ENCODE measurements around the gene UIMC1. TPM values are rescaled to one million over a fixed set of nuclear protein-coding genes. Genes with fewer than 3 reads are reported as not detected.

Gene UIMC1
- total RNA-seq, 1 donor from 2014 or later, result 34.2 TPM

- Mint-ChIP-seq H3K36me3 (ENCODE audit: low read depth) (no peaks in the 10 kb centered on the region), H3K4me1 (ENCODE audit: low read depth) (no peaks in the 10 kb centered on the region), H3K9me3 (ENCODE audit: low read depth) (no peaks in the 10 kb centered on the region), H3K27me3 (ENCODE audit: low read depth) (peaks cover 17% of the 10 kb centered on the region), H3K27ac (ENCODE audit: unreplicated experiment) (no peak overlapping the region), H3K4me3 (ENCODE audit: unreplicated experiment) (no peak overlapping the region)
- DNase-seq (ENCODE audit: low spot score), result no peak
- TF ChIP-seq CTCF (IDR thresholded peaks at IDR 0.05), result no peak
Observed at GRCh38 chr5:176894298-176894697, 112.3 kb downstream of the UIMC1 start.

- no peak for DNase-seq (ENCODE audit: low spot score)
- Mint-ChIP-seq H3K4me1 (ENCODE audit: low read depth) (no peaks in the 10 kb centered on the region), H3K4me3 (ENCODE audit: unreplicated experiment) (no peak overlapping the region), H3K27me3 (ENCODE audit: low read depth) (peaks cover 17% of the 10 kb centered on the region), H3K27ac (ENCODE audit: unreplicated experiment) (no peak overlapping the region), H3K36me3 (ENCODE audit: low read depth) (no peaks in the 10 kb centered on the region), H3K9me3 (ENCODE audit: low read depth) (no peaks in the 10 kb centered on the region)
- TF ChIP-seq CTCF (IDR thresholded peaks at IDR 0.05), result no peak
Observed at GRCh38 chr5:176892663-176893062, 113.9 kb downstream of the UIMC1 start.

GRCh38 chr5:176891331-176891958 lies 115.1 kb downstream of the UIMC1 start:
- Mint-ChIP-seq H3K27ac (ENCODE audit: unreplicated experiment) (no peak overlapping the region), H3K9me3 (ENCODE audit: low read depth) (no peaks in the 10 kb centered on the region), H3K27me3 (ENCODE audit: low read depth) (peaks cover 18% of the 10 kb centered on the region), H3K4me1 (ENCODE audit: low read depth) (no peaks in the 10 kb centered on the region), H3K4me3 (ENCODE audit: unreplicated experiment) (no peak overlapping the region), H3K36me3 (ENCODE audit: low read depth) (no peaks in the 10 kb centered on the region)
- TF ChIP-seq CTCF (IDR thresholded peaks at IDR 0.05), result no peak
- no peak for DNase-seq (ENCODE audit: low spot score)

GRCh38 chr5:176890455-176891330 lies 115.9 kb downstream of the UIMC1 start:
- Mint-ChIP-seq H3K27me3 (ENCODE audit: low read depth) (peaks cover 20% of the 10 kb centered on the region), H3K4me1 (ENCODE audit: low read depth) (no peaks in the 10 kb centered on the region), H3K4me3 (ENCODE audit: unreplicated experiment) (no peak overlapping the region), H3K27ac (ENCODE audit: unreplicated experiment) (no peak overlapping the region), H3K9me3 (ENCODE audit: low read depth) (no peaks in the 10 kb centered on the region), H3K36me3 (ENCODE audit: low read depth) (no peaks in the 10 kb centered on the region)
- TF ChIP-seq CTCF (IDR thresholded peaks at IDR 0.05), result no peak
- no peak for DNase-seq (ENCODE audit: low spot score)

- DNase-seq (ENCODE audit: low spot score), result no peak
- no peaks in the 10 kb centered on the region for H3K36me3 Mint-ChIP-seq (ENCODE audit: low read depth)
- no peak for TF ChIP-seq CTCF (IDR thresholded peaks at IDR 0.05)
- no peak overlapping the region for H3K27ac Mint-ChIP-seq (ENCODE audit: unreplicated experiment)
- H3K4me3 Mint-ChIP-seq (ENCODE audit: unreplicated experiment), result no peak overlapping the region
- peaks cover 20% of the 10 kb centered on the region for H3K27me3 Mint-ChIP-seq (ENCODE audit: low read depth)
- peaks cover 2% of the 10 kb centered on the region for H3K4me1 Mint-ChIP-seq (ENCODE audit: low read depth)
- no peaks in the 10 kb centered on the region for H3K9me3 Mint-ChIP-seq (ENCODE audit: low read depth)
Observed at GRCh38 chr5:176889321-176890280, 117.0 kb downstream of the UIMC1 start.

All from chondrocyte (in vitro differentiated cells).